GM19239 (cell line): ENCODE results near the gene UQCRFS1.
A peak's percentile ranks its signal among the peaks of the same experiment; 100 is the strongest.
"Not testable (repeated sequence)": the region's sequence is repeated elsewhere in the genome, so short reads cannot be mapped to it uniquely, and the experiment has no call there.

ENCODE experiments used
- DNase-seq: peaks from one replicate; pipeline ENCODE4 v3.0.0; 2011; ENCODE audit warnings: low spot score; ENCODE audit not compliant: insufficient read length
- FAIRE-seq: peaks from 2 replicates; lab custom pipeline; 2011; peaks lifted over from hg19 to GRCh38; lab: Jason Lieb, UNC

The UQCRFS1 gene

GRCh38 chr19:29216021-29216420, 3.1 kb upstream of the UQCRFS1 start:
- DNase-seq (no peak), FAIRE-seq (no peak)

- DNase-seq (no peak), FAIRE-seq (no peak)
Observed at GRCh38 chr19:29215322-29215845, 2.4 kb upstream of the UQCRFS1 start.

GRCh38 chr19:29214411-29214810, 1.5 kb upstream of the UQCRFS1 start:
- DNase-seq, result no peak
- FAIRE-seq, result no peak

- DNase-seq (no peak), FAIRE-seq (no peak)
Observed at GRCh38 chr19:29212356-29212647, 649 bp downstream of the UQCRFS1 start.

- no peak for DNase-seq
- FAIRE-seq, result no peak
Observed at GRCh38 chr19:29211562-29212355, 1.2 kb downstream of the UQCRFS1 start.

GRCh38 chr19:29211041-29211440, 1.9 kb downstream of the UQCRFS1 start:
- not testable (repeated sequence) for DNase-seq, FAIRE-seq

GRCh38 chr19:29210502-29210901, 2.4 kb downstream of the UQCRFS1 start:
- not testable (repeated sequence) for FAIRE-seq

GRCh38 chr19:29207403-29208187, 5.4 kb downstream of the UQCRFS1 start:
- DNase-seq, result not testable (repeated sequence)
- FAIRE-seq, result peak; percentile 79

More at GRCh38 chr19:29210502-29210901, 2.4 kb downstream of the UQCRFS1 start:
- not testable (repeated sequence) for DNase-seq

GRCh38 chr19:29206453-29206852, 6.5 kb downstream of the UQCRFS1 start:
- DNase-seq (no peak), FAIRE-seq (no peak)

- no peak for FAIRE-seq
Observed at GRCh38 chr19:29202281-29202680, 10.7 kb downstream of the UQCRFS1 start.

GRCh38 chr19:29201855-29202254, 11.1 kb downstream of the UQCRFS1 start:
- DNase-seq (no peak), FAIRE-seq (no peak)

More at GRCh38 chr19:29202281-29202680, 10.7 kb downstream of the UQCRFS1 start:
- DNase-seq, result no peak

- FAIRE-seq, result no peak
- DNase-seq, result no peak
Observed at GRCh38 chr19:29194658-29195057, 18.3 kb downstream of the UQCRFS1 start.

- DNase-seq (no peak), FAIRE-seq (no peak)
Observed at GRCh38 chr19:29193155-29193554, 19.8 kb downstream of the UQCRFS1 start.

- no peak for FAIRE-seq
Observed at GRCh38 chr19:29191005-29191404, 21.9 kb downstream of the UQCRFS1 start.

GRCh38 chr19:29189033-29189360, 24.0 kb downstream of the UQCRFS1 start:
- no peak for DNase-seq

More at GRCh38 chr19:29191005-29191404, 21.9 kb downstream of the UQCRFS1 start:
- DNase-seq, result no peak

GRCh38 chr19:29188289-29189032, 24.5 kb downstream of the UQCRFS1 start:
- FAIRE-seq (no peak), DNase-seq (no peak)

More at GRCh38 chr19:29189033-29189360, 24.0 kb downstream of the UQCRFS1 start:
- FAIRE-seq, result no peak

- FAIRE-seq (no peak), DNase-seq (no peak)
Observed at GRCh38 chr19:29187676-29188075, 25.3 kb downstream of the UQCRFS1 start.

- FAIRE-seq (no peak), DNase-seq (no peak)
Observed at GRCh38 chr19:29185427-29185826, 27.5 kb downstream of the UQCRFS1 start.

GRCh38 chr19:29176981-29177754, 35.8 kb downstream of the UQCRFS1 start:
- DNase-seq (no peak), FAIRE-seq (no peak)

GRCh38 chr19:29173896-29174295, 39.1 kb downstream of the UQCRFS1 start:
- FAIRE-seq (no peak), DNase-seq (no peak)
